ENCODE data around the gene PYURF.

PYURF gene

GRCh38 chr4:88478247-88478646 lies 45.3 kb downstream of the PYURF start:
- TF ChIP-seq CTCF (IDR thresholded peaks at IDR 0.05; ENCODE audit: borderline replicate concordance, control extremely low read depth, extremely low read depth, insufficient read depth, missing control alignments): no peak
- no peak for DNase-seq (ENCODE audit: low spot score)
- in situ Hi-C loops (cut with MboI; ENCODE audit: low sequenced_read_pairs, unreplicated experiment): no loop called here

GRCh38 chr4:88477229-88477860 lies 46.2 kb downstream of the PYURF start:
- DNase-seq (ENCODE audit: low spot score): no peak
- TF ChIP-seq CTCF (IDR thresholded peaks at IDR 0.05; ENCODE audit: borderline replicate concordance, control extremely low read depth, extremely low read depth, insufficient read depth, missing control alignments): no peak
- in situ Hi-C loops (cut with MboI; ENCODE audit: low sequenced_read_pairs, unreplicated experiment): no loop called here

Measured in GM13976 (cell line).